Measurements from ENCODE around the gene GTPBP4.

GTPBP4 gene

GRCh38 chr10:968546-969199 lies 19.6 kb upstream of the GTPBP4 start:
- no peak for DNase-seq

DNA sequence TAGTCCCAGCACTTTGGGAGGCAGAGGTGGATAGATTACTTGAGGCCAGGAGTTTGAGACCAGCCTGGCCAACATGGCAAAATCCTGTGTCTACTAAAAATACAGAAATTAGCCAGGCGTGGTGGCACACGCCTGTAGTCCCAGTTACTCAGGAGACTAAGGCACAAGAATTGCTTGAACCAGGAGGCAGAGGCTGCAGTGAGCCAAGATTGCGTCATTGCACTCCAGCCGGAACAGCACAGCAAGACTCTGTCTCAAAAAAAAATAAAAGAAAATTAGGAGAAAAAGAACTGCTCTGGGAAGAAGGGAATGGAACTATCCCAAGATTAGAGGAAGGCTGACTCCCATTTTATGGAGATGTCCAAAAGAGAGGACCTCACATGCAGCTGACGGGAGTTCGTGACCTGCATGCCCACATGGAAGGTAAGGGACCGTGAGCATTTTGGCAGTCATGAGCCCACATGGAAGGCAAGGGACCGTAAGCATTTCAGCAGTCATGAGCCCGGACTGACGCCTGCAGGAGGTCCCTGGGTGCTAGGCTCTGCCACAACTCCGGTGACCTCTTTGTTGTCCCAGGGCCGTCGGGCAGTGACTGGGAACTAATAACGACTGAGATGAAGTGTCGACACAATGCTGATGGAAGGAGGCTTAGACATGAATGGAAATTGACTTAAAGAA lies 18.6 kb upstream of the GTPBP4 start:
- DNase-seq = no peak

GRCh38 chr10:970311-971149 lies 17.7 kb upstream of the GTPBP4 start:
- DNase-seq = no peak

DNA sequence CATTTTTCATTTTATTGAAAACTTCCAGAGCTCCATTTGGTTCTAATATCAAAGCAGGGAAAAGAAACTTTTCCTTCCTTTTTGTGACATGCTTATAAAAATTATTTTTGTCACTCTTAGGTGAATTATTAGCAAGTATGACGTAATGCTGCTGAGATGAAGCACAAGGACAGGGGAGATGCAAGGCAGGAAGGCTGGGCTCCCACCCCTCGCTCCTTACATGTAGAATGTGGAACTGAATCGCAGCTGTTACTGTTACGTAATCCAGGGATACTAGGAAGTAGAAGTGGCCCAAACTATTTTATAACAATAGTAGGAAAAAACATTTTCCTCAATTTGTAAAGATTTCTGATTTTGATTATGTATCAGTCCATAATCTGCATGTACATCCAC lies 17.1 kb upstream of the GTPBP4 start:
- DNase-seq = no peak

GRCh38 chr10:971613-972012 lies 16.6 kb upstream of the GTPBP4 start:
- DNase-seq = no peak

DNA sequence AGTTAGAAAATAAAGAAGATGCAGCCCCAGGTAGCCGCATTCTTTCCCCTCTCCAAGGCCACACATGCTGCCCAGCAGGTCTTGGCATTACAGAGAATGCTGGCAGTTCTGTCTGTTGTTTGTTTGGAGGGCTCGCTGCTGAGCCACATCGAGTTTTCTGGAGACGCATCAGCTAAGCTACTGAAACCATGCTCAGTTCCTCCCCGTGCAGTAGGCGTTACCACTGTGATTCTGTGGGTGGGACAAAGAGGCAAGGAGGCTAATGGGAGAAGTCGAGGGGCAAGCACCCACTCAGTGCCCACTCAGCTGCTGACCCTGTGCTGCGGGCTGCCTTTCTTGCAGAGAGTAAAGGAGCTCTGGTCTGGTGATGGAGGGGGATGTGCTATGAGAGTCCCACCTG lies 15.5 kb upstream of the GTPBP4 start:
- DNase-seq = no peak

- DNase-seq = no peak
Observed at GRCh38 chr10:974038-974784, 14.0 kb upstream of the GTPBP4 start.

DNA sequence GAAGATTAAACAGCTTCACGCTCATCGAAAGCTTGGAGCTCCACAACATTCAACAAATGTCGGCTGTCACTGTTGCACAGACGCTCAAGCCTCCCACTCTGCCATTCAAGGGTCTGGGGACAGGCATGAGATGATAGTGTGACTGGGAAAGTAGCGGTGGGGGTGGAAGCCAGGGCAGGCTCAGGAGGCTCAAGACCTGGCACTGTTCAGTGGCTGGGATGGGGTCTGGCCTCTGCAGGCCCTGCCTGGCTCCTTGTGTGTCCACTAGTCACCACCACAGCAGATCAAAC lies 13.5 kb upstream of the GTPBP4 start:
- no peak for DNase-seq

- no peak for DNase-seq
Observed at GRCh38 chr10:976316-976715, 11.9 kb upstream of the GTPBP4 start.

DNA sequence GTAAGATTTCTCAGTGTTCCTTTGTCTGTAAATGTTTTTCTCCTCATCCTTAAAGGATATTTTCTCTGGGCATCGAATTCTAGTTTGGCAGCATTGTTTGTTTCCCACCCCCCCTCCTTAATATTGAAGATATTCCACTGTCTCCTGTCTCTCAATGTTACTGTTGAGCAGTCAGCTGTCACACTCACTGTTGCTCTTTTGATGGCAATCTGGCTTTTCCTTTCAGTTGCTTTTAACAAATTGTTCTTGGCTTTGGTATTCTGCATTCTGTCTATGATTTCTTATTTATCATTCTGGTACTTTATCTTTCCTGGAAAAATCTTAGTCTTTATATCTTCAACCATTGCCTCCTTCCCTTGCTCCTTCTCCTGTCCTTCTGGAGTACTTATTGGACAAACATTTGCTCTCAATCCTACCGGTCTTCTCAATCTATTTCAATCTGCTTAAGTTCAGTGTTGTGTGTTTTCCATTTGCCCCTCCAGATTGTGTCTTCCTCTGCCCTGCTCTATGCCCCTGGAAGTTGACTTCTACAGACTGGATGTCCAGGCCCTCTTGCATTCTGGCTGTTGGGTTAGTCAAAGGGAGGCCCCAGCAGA lies 9.3 kb upstream of the GTPBP4 start:
- DNase-seq = no peak

DNA sequence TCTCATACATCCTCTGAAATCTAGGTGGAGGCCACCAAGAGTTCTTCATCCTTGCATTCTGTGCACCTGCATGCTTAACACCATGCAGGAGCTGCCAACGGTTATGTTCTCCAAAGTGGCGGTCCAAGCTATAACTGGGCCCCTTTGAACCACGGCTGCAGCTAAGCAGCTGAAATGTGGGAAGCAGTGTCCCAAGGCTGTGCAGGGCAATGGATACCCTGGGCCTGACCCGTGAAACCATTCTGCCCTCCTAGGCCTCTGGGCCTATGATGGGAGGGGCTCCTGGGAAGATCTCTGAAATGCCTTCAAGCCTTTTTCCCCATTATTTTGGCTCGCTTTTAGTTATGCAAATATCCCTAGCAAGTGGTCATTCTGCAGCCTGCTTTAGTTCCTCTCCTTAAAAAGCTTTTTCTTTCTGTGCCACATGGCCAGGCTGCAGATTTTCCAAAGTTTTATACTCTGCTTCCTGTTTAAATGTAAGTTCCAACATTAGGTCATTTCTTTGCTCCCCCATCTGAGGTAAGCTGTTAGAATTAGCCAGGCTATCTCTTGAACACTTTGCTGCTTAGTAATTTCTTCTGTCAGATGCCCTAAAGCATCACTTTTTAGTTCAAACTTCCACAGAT lies 7.7 kb upstream of the GTPBP4 start:
- DNase-seq = no peak

DNA sequence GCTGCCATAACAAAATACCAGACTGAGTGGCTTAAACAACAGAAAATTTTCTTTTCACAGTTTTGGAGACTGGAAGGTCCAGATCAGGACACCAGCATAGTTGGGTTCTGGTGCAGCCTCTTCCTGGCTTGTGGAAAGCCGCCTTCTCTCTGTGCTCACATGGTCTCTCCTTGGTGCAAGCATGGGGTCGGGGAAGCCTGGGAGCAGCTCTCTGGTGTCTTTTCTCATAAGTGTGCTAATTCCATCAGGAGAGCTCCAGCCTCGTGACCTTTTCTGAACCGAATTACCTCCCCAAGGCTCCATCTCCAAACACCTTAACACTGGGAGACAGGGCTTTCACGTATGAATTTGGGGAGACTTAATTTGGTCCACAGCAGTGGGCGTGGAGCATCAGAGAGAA lies 4.8 kb upstream of the GTPBP4 start:
- DNase-seq = no peak

DNA sequence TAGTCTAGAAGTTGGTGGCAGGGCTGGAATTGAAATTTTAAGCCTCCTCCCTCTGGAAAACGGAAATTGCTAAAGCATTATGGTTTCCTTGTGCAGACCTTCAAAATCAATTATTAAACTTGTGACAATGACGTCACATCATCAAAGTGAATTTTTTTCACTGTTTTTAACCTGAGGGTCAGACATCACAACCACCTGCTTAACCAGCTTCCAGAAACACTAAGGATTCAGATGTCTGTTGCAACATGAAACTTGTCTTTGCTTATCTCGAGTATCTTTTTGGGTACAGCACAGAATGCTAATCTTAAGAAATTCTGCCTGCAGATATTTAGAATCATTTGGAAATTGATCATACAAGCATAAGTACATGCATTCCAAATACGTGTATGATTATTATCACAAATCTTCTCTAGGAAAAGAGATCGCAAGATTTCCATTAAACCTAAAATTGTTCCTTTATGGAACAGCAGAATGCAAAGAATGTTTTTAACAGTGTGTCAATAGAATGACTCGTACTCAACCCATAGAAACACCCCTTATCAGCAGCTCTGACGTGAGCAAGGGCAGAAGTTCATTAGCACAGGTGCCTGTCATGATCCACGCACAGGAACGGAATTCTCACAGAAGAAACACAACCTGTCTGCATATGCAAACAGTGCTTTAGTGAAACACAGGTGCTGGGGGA lies 4.1 kb upstream of the GTPBP4 start:
- DNase-seq = no peak

DNA sequence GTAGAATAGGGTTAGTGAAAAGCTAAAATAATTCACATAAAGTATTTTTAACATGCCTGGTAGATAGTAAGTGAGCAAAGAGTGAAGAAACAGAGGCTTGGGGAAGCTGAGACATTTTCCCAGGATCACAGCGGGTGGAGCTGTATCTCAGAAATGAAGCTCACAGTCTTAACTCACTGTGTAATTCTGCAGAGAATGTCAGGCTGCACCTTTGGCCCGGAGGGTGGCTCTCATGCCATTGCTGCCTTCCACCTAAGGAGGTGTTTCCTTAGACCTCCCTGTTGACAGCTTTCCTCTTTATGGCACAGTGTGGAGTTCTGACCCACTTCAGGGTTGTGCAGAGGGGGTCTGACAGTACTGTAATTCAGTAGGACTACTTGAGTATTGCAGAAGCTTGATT lies 2.9 kb upstream of the GTPBP4 start:
- no peak for DNase-seq

DNA sequence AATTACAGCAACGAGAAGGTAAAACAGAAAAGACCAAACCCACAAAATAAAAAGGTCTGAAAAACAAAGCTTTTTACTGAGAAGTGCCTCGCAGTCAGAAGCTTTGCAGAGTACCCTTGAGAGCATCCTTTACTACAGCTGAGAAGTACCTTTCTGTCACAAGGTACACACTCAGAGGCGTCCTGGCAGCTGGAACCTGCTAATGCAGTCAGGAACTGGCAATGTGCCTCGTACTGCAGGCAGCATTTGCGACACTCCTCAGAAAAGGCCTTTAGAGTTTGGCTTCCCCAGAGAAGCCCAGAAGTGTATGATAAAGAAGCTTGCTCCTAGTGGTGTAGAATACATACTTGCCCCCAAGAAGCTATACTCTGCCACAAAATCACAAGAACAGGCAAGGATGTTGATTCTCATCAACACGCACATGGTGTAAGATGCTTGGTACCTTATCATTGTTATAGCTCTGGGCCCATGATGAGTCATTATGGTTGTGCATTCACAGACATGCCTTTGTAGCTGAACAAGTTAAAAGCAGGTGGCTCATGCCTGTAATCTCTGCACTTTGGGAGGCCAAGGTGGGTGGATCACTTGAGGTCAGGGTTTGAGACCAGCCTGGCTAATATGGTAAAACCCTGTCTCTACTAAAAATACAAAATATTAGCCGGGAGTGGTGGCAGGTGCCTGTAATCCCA lies 2.0 kb upstream of the GTPBP4 start:
- DNase-seq = no peak

- DNase-seq = no peak
Observed at GRCh38 chr10:986881-987619, 1.2 kb upstream of the GTPBP4 start.

GRCh38 chr10:987620-987869 lies 689 bp upstream of the GTPBP4 start:
- DNase-seq = no peak

GRCh38 chr10:988667-989545 lies 672 bp downstream of the GTPBP4 start:
- peak; percentile 14 for DNase-seq

- no peak for DNase-seq
Observed at GRCh38 chr10:990808-991207, 2.6 kb downstream of the GTPBP4 start.

DNA sequence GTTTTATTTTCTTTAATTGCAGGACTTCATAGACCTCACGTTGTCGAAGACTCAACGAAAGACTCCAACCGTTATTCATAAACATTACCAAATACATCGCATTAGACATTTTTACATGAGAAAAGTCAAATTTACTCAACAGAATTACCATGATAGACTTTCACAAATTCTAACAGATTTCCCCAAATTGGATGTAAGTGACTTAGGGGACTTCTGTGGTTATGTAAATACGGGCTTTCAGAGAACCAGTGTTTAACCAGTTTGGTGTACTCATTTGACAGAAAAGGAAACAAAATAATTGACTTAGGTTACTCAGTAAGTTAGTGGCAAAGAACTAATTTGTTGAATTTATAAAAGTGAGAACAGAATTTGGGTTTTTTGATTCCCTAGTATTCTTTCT lies 4.2 kb downstream of the GTPBP4 start:
- no peak for DNase-seq

Data from CD4-positive, alpha-beta T cell treated with Interleukin-17A for 1 hour (primary cell).